Liver (tissue), 9 donors: ENCODE results near the gene CHD3. TPM values are rescaled to one million over a fixed set of nuclear protein-coding genes. Genes with fewer than 3 reads are reported as not detected.

Experiments used
- DNase-seq: peaks from one replicate; pipeline ENCODE4 v3.0.0-alpha.2; 2017; ENCODE audit warnings: low spot score
- H3K27ac ChIP-seq, 2 donors: one replicate each; pipeline ENCODE4 v1.7.0; 2013; ENCODE audit warnings: inconsistent platforms in 2 of 2, low read length in 2 of 2, control low read depth in 1 of 2, low read depth in 1 of 2, mild to moderate bottlenecking in 1 of 2
- H3K27me3 ChIP-seq, 4 donors: one replicate each; pipeline versions ENCODE4 v1.6.1 to v1.7.0; 2013; ENCODE audit warnings: low read length in 3 of 4, inconsistent platforms in 1 of 4, mild to moderate bottlenecking in 1 of 4, moderate library complexity in 1 of 4; ENCODE audit not compliant: control insufficient read depth in 4 of 4, insufficient read depth in 4 of 4
- H3K36me3 ChIP-seq, 4 donors: one replicate each; pipeline versions ENCODE4 v1.6.1 to v1.7.0; 2013; ENCODE audit warnings: low read length in 3 of 4, mild to moderate bottlenecking in 3 of 4, low read depth in 1 of 4, moderate library complexity in 1 of 4; ENCODE audit not compliant: control insufficient read depth in 4 of 4, insufficient read depth in 3 of 4
- H3K4me1 ChIP-seq, 4 donors: one replicate each; pipeline versions ENCODE4 v1.6.1 to v1.7.0; 2013; ENCODE audit warnings: low read length in 3 of 4, mild to moderate bottlenecking in 3 of 4, moderate library complexity in 1 of 4; ENCODE audit not compliant: control insufficient read depth in 4 of 4, insufficient read depth in 4 of 4
- H3K4me3 ChIP-seq, 3 donors: one replicate each; pipeline versions ENCODE4 v1.6.1 to v1.7.0; 2013; ENCODE audit warnings: low read length in 3 of 3, control low read depth in 1 of 3, low read depth in 1 of 3, mild to moderate bottlenecking in 1 of 3
- H3K9ac ChIP-seq, 2 donors: one replicate each; pipeline ENCODE4 v1.7.0; 2013; ENCODE audit warnings: low read length in 2 of 2, mild to moderate bottlenecking in 2 of 2, moderate library complexity in 2 of 2, control low read depth in 1 of 2, low read depth in 1 of 2
- H3K9me3 ChIP-seq, 4 donors: one replicate each; pipeline versions ENCODE4 v1.6.1 to v1.7.0; 2013; ENCODE audit warnings: low read length in 3 of 4; ENCODE audit not compliant: control insufficient read depth in 4 of 4
- EGR1 ChIP-seq, 2 donors: IDR thresholded peaks; 2 replicates each; pipeline ENCODE4 v1.6.1; 2016 to 2018; ENCODE audit warnings: antibody characterized with exemption in 2 of 2, low read depth in 2 of 2
- FOXA1 ChIP-seq: IDR thresholded peaks from 2 replicates; pipeline ENCODE4 v1.6.1; 2016; ENCODE audit warnings: antibody characterized with exemption
- FOXA2 ChIP-seq: IDR thresholded peaks from 2 replicates; pipeline ENCODE4 v1.6.1; 2016; ENCODE audit warnings: antibody characterized with exemption
- GABPA ChIP-seq, 2 donors: IDR thresholded peaks in 1 of 2; conservative IDR thresholded peaks in 1 of 2; 2 replicates each; pipeline ENCODE4 v1.6.1; 2016; ENCODE audit warnings: antibody characterized with exemption in 2 of 2, mild to moderate bottlenecking in 1 of 2, moderate library complexity in 1 of 2
- HNF4A ChIP-seq, 2 donors: conservative IDR thresholded peaks; 2 replicates each; pipeline ENCODE4 v1.6.1; 2016; ENCODE audit warnings: antibody characterized with exemption in 2 of 2, mild to moderate bottlenecking in 2 of 2
- JUND ChIP-seq, 2 donors: IDR thresholded peaks; 2 replicates each; pipeline ENCODE4 v1.6.1; 2016; ENCODE audit warnings: antibody characterized with exemption in 2 of 2
- MAX ChIP-seq: IDR thresholded peaks from 2 replicates; pipeline ENCODE4 v1.6.1; 2016; ENCODE audit warnings: antibody characterized with exemption
- NR2F2 ChIP-seq: IDR thresholded peaks from 2 replicates; pipeline ENCODE4 v1.6.1; 2016; ENCODE audit warnings: antibody characterized with exemption
- RAD21 ChIP-seq, 2 donors: IDR thresholded peaks; 2 replicates each; pipeline ENCODE4 v1.6.1; 2016; ENCODE audit warnings: antibody characterized with exemption in 2 of 2, mild to moderate bottlenecking in 2 of 2
- REST ChIP-seq: IDR thresholded peaks from 2 replicates; pipeline ENCODE4 v1.6.1; 2016; ENCODE audit warnings: antibody characterized with exemption, mild to moderate bottlenecking
- RXRA ChIP-seq, 2 donors: IDR thresholded peaks; 2 replicates each; pipeline ENCODE4 v1.6.1; 2017 to 2018; ENCODE audit warnings: antibody characterized with exemption in 2 of 2, mild to moderate bottlenecking in 1 of 2
- SP1 ChIP-seq: IDR thresholded peaks from 2 replicates; pipeline ENCODE4 v1.6.1; 2018; ENCODE audit warnings: antibody characterized with exemption, mild to moderate bottlenecking
- TAF1 ChIP-seq: conservative IDR thresholded peaks from 2 replicates; pipeline ENCODE4 v1.6.1; 2016; ENCODE audit warnings: antibody characterized with exemption, mild to moderate bottlenecking
- YY1 ChIP-seq: IDR thresholded peaks from 2 replicates; pipeline ENCODE4 v1.6.1; 2016; ENCODE audit warnings: antibody characterized with exemption, mild to moderate bottlenecking
- WGBS: extraction: QIAGEN DNeasy Blood & Tissue Kit; methylation state at CpG from one replicate; pipeline ENCODE4 v1.1.7; 2013; 5-methylcytosine and 5-hydroxymethylcytosine counted together
- polyA plus RNA-seq, 2 donors: library from polyadenylated mRNA; stranded (reverse) in 1 of 2; unstranded in 1 of 2; fragments of 200-250 nt in 1 of 2; fragments of >200 nt in 1 of 2; fragmentation: Nextera tagmentation in 1 of 2; extraction: Ambion mirVana in 1 of 2; gene quantifications; one replicate each; pipeline versions ENCODE4 v1.2.1 to v1.2.3, GENCODE V29; 2013 to 2015
- total RNA-seq, 2 donors: library from RNA; depleted of rRNA; stranded (reverse); fragments of >200 nt; gene quantifications; one replicate each; pipeline ENCODE4 v1.2.3, GENCODE V29; 2014
- TF ChIP-seq, protein P1 (sequence below): IDR thresholded peaks from 2 replicates; pipeline ENCODE4 v1.6.1; 2016; ENCODE audit warnings: antibody characterized with exemption
- TF ChIP-seq, protein P2 (sequence below): IDR thresholded peaks from 2 replicates; pipeline ENCODE4 v1.6.1; 2016; ENCODE audit warnings: antibody characterized with exemption
- donor health status: healthy.
- donor health status: healthy.
- donor health status: healthy.
- donor health status: healthy.
- donor health status: healthy.

Gene CHD3
- total and polyA plus RNA-seq, 4 donors, result 1.9 to 14.4 (median 7.2) TPM

GRCh38 chr17:7887038-7887481, 1.5 kb upstream of the CHD3 start:
- no peaks in the 10 kb centered on the region for H3K36me3 ChIP-seq
- peak overlapping the region in 1 of 2 donors; percentile 53 for H3K9ac ChIP-seq
- H3K27ac ChIP-seq, result peak overlapping the region; percentile 72 to 89
- peaks cover 9 to 46% (median 42%) of the 10 kb centered on the region in 4 donors for H3K4me1 ChIP-seq
- no peaks in the 10 kb centered on the region for H3K27me3 ChIP-seq
- WGBS, result 12% methylated on average over 8 of the region's 8 CpGs
- no peak for DNase-seq
- TF ChIP-seq EGR1 (IDR thresholded peaks at IDR 0.05; ENCODE audit: low read depth in 2 of 2), result no peak
- TF ChIP-seq, protein P1, sequence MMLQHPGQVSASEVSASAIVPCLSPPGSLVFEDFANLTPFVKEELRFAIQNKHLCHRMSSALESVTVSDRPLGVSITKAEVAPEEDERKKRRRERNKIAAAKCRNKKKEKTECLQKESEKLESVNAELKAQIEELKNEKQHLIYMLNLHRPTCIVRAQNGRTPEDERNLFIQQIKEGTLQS, result no peak
- no peak for TF ChIP-seq MAX
- TF ChIP-seq, protein P2, sequence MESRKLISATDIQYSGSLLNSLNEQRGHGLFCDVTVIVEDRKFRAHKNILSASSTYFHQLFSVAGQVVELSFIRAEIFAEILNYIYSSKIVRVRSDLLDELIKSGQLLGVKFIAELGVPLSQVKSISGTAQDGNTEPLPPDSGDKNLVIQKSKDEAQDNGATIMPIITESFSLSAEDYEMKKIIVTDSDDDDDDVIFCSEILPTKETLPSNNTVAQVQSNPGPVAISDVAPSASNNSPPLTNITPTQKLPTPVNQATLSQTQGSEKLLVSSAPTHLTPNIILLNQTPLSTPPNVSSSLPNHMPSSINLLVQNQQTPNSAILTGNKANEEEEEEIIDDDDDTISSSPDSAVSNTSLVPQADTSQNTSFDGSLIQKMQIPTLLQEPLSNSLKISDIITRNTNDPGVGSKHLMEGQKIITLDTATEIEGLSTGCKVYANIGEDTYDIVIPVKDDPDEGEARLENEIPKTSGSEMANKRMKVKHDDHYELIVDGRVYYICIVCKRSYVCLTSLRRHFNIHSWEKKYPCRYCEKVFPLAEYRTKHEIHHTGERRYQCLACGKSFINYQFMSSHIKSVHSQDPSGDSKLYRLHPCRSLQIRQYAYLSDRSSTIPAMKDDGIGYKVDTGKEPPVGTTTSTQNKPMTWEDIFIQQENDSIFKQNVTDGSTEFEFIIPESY, result no peak
- TF ChIP-seq GABPA (IDR thresholded peaks at IDR 0.05 in 1 of 2, conservative IDR thresholded peaks at IDR 0.05 in 1 of 2), result no peak
- TF ChIP-seq RXRA (IDR thresholded peaks at IDR 0.05), result no peak
- no peak for TF ChIP-seq FOXA1
- TF ChIP-seq YY1, result no peak
- TF ChIP-seq FOXA2, result no peak
- TF ChIP-seq NR2F2, result no peak
- TF ChIP-seq HNF4A (conservative IDR thresholded peaks at IDR 0.05), result no peak
- no peak for TF ChIP-seq RAD21 (IDR thresholded peaks at IDR 0.05)
- no peaks in the 10 kb centered on the region for H3K9me3 ChIP-seq
- H3K4me3 ChIP-seq, result peak overlapping the region in 2 of 3 donors; percentile 19 to 32

DNA sequence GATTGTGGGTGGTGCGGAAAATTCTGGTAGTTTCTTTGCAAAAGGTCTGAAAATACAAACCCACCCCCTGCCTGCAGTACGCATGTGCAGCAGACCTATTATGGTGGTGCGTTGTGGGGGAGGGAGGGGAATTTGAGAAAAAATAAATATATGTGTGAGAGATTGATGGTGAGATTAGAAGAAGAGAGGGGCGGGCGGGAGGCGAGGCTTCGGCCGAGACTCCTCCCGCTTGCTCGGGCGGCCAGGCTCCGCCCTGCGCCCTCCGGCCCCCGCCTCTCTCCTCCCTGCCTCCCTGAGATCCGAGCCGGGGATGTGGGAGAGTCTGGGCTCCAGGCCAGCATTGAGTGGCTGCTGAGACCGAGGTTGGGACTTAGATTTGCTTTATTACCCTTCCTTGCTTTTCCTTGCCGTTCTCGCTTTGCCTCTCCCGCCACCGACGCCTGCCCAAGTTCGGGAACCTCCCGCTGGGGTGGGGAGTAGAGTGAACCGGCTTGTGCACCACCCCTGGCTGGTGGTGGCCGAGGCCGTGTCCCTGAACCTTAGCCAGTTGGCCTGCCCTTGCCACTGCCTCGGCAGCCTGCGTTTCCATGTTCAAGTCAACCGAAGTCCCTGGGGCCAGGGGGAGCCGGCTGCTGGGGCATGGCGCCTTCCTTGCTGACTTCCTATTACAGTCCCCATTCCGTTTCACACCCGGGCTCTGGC, 956 bp upstream of the CHD3 start:
- DNase-seq, result peak; percentile 81
- TF ChIP-seq YY1 (peak; percentile 59), SP1 (peak; percentile 84), JUND (IDR thresholded peaks at IDR 0.05) (peak in 1 of 2 donors; percentile 35), REST (peak; percentile 46), MAX (no peak), RAD21 (IDR thresholded peaks at IDR 0.05) (no peak), TAF1 (no peak), RXRA (IDR thresholded peaks at IDR 0.05) (peak; percentile 73 to 81), HNF4A (conservative IDR thresholded peaks at IDR 0.05) (peak in 1 of 2 donors; percentile 80), EGR1 (IDR thresholded peaks at IDR 0.05; ENCODE audit: low read depth in 2 of 2) (no peak)
- TF ChIP-seq, protein P1, result no peak
- TF ChIP-seq, protein P2, result no peak
- H3K9ac ChIP-seq, result peak overlapping the region in 1 of 2 donors; percentile 78
- H3K36me3 ChIP-seq, result no peaks in the 10 kb centered on the region
- H3K9me3 ChIP-seq, result no peaks in the 10 kb centered on the region
- 1% methylated on average over 35 of the region's 35 CpGs for WGBS
- H3K27ac ChIP-seq, result peak overlapping the region; percentile 72 to 89
- H3K27me3 ChIP-seq, result no peaks in the 10 kb centered on the region
- peak overlapping the region; percentile 29 to 59 (median 32) for H3K4me3 ChIP-seq
- peaks cover 9 to 46% (median 42%) of the 10 kb centered on the region in 4 donors for H3K4me1 ChIP-seq
